Measurements from ENCODE around the gene TRPM3.

TRPM3 gene

GRCh38 chr9:71121275-71122021 is at the start of gene TRPM3:
Gene TRPM3, minus strand, starts transcription at chr9:71121621. Its CDS starts 267 bp downstream, at chr9:71121354.
- no peak for DNase-seq

GRCh38 chr9:71168418-71168817 is 47.0 kb upstream of the TRPM3 start:
- DNase-seq = no peak

DNA sequence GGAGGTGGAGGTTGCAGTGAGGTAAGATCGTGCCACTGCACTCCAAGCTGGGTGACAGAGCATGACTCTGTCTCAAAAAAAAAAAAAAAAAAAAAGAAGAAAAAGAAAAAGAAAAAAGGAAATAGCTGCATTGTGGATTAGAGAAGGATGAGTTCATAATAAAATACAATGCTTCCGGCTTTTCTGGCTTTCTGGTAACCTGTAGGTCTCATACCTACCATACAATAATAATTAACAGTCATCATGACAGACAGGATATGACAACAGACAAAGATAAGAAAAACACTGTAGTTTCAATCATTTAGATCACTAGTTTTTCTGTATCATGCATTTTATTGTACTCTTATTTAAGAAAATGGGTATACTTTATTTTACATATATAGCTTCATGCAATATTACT is 40.7 kb upstream of the TRPM3 start:
- DNase-seq = no peak

DNA sequence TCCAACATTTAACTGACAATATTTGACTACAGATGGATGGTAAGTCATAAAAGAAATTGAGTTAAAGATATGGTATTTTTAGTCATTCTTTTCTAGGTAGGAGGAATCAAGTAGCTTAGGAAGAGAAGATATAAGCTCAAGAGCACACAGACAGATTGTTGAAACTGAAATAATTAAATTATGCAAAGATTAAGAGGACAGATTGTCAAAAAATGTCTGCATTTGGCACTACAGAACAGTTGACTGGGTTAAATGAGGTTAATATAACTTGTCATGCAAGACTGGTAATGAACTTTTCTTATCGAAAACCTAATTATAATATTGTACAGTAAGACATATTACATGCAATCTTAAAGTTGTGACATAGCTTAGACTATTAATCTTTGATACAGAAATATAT is 36.3 kb upstream of the TRPM3 start:
- DNase-seq = no peak

GRCh38 chr9:71147368-71147767 is 25.9 kb upstream of the TRPM3 start:
- DNase-seq = no peak

- DNase-seq = no peak
Measured at GRCh38 chr9:71146511-71146910, 25.1 kb upstream of the TRPM3 start.

DNA sequence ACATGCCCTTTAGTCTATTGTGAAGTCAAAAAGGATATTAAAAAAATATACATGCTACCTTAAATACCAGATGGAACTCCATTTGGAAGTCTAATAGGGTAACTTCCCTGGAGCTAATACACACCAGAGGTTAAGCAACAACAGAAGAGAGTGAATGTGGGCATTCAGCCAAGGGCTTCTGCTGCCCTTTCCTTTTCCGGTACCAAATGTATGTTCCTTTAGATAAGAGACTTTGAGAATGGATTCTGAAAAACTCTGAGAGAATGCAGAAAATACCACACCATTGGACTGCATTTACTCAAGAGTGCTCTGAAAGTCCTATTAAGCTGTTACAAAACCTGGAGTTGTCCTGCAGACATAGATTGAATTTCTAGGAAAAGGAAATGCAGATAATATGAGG is 23.8 kb upstream of the TRPM3 start:
- no peak for DNase-seq

- no peak for DNase-seq
Measured at GRCh38 chr9:71144495-71144894, 23.1 kb upstream of the TRPM3 start.

DNA sequence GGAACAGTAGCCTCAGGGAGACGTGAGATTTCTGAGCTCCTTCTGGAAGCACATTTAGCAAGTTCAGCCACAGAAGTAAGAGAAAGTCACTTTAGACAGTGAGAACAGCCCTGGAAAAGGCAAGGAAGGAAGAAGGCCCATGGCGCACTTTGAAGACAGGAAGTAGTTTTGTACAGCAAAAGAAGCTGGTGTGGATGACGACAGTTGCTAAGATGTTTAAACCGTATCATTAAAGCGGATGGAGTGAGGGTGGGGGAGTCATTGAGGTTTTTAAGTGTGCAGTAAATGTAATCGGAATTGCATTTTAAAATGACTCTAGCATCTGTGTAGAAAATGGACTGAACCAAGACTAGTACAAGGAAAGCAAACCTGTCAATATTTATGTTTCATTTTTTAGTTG is 15.3 kb upstream of the TRPM3 start:
- no peak for DNase-seq

GRCh38 chr9:71131145-71131544 is 9.7 kb upstream of the TRPM3 start:
- no peak for DNase-seq

GRCh38 chr9:71130521-71130920 is 9.1 kb upstream of the TRPM3 start:
- DNase-seq = no peak

DNA sequence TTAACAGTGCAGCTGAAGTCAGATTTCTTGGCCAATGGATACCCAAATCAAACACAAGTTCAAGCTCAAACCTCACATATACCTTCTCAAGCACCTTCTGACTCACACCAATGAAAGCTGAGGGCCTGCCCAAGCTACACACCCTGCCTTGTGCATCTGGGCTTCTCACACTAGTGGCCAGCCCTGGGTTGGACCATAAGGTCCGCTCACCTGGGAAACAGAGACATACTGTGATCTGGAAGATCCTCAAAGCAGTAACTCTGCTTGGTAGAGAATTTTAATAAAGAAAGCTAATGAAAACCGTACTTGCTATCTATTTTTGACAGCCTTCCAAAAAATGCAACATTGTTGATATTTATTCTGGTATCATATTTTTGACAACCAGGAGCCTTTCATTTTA is 7.4 kb upstream of the TRPM3 start:
- DNase-seq = no peak

GRCh38 chr9:71127301-71127700 is 5.9 kb upstream of the TRPM3 start:
- DNase-seq = no peak

- no peak for DNase-seq
Measured at GRCh38 chr9:71122421-71122820, 1.0 kb upstream of the TRPM3 start.

DNA sequence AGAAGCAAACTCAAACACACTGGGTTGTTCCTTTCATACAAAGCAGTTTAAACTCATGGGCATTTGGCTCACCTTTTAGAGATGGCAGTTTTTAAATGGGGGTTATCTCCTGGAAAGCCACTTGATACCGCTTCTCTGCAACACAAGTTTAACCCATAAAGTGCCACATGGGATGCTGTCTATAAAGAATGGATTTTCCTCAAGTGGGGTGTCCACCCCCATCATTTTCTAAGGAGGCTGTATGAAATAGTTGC is 528 bp upstream of the TRPM3 start:
- DNase-seq = no peak

DNA sequence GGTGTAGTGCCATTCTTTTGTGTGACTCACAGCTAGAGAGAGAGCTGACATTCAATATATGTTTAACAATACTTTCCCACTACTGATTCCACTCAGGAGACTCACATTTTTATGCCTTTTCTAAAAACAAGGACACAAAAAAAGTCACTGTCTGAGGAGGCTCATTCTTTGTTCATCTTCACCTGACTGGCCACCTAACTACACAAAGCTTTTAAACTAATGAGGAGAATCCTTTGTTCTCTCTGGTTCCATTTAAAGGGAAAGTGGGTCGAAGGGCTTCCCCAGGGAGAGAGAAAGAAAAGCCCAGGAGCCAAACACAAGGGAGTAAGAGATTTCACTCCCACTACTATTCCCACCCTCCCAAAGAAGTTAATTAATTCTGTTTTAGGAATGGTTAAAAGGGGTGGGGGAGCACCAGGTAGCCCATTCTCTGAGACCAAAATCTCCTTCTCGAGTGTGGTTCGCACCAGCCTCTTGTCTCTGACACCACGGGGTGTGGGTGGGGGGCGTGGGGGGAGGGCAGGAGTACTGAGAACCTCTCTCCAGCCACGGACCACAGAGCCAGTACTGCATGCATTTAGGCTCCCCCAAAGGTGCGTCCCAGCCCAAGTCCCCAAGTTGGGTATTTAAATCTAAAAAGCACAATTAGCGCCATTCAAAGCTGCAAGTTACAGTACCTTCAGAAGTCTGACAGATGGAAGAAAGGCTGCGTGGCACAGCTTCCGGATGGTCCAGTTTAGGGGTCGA is 747 bp downstream of the TRPM3 start:
- DNase-seq = no peak

DNA sequence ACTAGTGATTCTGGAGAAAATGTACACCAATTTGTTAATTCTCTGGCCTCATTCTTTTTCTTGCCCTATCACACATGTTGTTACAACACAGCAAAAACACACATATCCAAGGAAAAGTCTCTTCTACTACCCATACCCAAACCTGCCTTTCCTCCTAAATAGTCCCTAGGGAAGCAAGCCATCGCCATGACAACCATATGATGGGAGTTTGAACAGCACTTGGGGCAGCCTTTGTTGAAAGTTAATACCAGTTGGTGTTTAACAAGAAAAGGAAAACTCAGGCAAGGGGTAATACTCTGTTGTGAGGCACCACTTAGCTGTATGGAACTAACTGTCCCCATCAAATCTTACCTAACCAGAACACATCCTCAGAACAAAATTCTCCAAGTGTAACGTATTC is 1.7 kb downstream of the TRPM3 start:
- DNase-seq = no peak

GRCh38 chr9:71118324-71118723 is 3.1 kb downstream of the TRPM3 start:
- no peak for DNase-seq

- DNase-seq = no peak
Measured at GRCh38 chr9:71115448-71115975, 5.9 kb downstream of the TRPM3 start.

GRCh38 chr9:71112866-71113265 is 8.6 kb downstream of the TRPM3 start:
- DNase-seq = no peak

GRCh38 chr9:71108937-71109336 is 12.5 kb downstream of the TRPM3 start:
- DNase-seq = no peak

- DNase-seq = no peak
Measured at GRCh38 chr9:71106992-71107391, 14.4 kb downstream of the TRPM3 start.

- no peak for DNase-seq
Measured at GRCh38 chr9:71105192-71105591, 16.2 kb downstream of the TRPM3 start.

- no peak for DNase-seq
Measured at GRCh38 chr9:71098801-71099200, 22.6 kb downstream of the TRPM3 start.

GRCh38 chr9:71097671-71098070 is 23.8 kb downstream of the TRPM3 start:
- DNase-seq = no peak
